HG02885 (cell line): ENCODE data around the gene SH2B2.
A peak's percentile ranks its signal among the peaks of the same experiment; 100 is the strongest.

ENCODE experiments used
- ATAC-seq: cut with Tn5 transposase; IDR thresholded peaks from one replicate; pipeline ENCODE4 v1.9.1; 2021; ENCODE audit warnings: mild to moderate bottlenecking; ENCODE audit not compliant: unreplicated experiment, poor library complexity

The SH2B2 gene

DNA sequence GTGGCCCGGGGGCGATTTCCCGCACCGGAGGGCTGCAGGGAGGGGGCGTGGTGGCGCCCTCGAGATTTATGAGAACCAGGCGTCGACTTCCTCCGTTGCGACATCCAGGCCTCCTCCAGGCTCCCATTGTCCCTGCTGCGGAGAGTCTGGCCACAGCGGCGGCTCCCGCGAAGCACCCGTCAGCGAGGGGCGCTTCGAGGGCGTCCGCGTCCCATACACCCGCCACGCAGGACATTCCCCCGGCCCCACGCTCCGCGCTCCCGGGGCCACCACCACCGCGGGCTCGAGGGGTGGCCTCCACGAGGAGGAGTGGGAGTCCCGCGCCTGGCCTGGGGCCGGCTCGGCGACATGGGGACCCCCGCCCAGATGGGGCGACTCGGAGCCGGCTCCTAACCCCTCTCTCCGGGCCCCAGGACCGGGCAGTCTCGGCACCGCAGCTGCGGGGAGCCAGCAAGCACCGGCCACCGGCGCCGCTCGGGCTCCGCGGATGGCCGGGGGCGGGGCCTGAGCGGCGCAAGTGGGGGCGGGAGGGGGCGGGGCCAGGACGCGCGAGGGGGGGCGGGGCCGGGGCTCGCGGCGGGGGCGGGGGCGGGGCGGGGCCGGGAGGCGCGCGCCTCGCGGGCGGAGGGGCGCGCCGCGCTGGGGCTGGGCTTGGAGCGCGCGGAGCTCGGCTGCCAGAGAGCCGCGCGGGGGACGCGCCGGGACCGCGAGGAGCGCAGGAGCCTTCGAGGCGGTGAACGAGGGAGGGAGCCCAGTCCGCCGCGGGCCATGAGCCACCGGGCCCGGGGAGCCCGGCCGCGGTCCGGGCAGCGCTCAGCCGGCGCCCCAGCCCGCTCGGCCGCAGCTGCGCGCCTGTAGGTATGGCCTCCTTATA, at the start of gene SH2B2:
Gene SH2B2 (plus strand): TSS at position 632 of the 874 bp plus-strand sequence. CDS start 13,683 bp downstream, outside the sequence.
- peak; percentile 34 for ATAC-seq

DNA sequence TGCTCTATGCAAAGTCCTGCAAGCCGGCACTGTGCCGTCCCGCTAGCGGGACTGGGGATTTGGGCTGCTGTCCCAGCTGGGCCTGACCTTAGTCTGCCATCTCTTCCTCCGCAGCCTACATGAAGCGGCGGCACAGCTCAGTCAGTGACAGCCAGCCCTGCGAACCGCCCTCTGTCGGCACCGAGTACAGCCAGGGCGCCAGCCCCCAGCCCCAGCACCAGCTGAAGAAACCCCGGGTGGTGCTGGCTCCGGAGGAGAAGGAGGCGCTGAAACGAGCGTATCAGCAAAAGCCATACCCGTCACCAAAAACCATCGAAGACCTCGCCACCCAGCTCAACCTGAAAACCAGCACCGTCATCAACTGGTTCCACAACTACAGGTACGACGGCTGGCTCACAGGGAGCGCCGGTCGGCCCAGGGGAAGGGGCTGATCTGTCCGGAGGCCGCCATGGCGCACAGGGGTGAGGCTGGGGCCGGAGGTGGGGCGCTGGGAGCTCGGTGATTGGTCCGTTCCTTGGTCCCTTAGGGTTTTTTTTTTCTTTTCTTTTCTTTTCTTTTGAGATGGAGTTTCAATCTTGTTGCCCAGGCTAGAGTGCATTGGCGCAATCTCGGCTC, 47.4 kb upstream of the SH2B2 start:
- no peak for ATAC-seq

DNA sequence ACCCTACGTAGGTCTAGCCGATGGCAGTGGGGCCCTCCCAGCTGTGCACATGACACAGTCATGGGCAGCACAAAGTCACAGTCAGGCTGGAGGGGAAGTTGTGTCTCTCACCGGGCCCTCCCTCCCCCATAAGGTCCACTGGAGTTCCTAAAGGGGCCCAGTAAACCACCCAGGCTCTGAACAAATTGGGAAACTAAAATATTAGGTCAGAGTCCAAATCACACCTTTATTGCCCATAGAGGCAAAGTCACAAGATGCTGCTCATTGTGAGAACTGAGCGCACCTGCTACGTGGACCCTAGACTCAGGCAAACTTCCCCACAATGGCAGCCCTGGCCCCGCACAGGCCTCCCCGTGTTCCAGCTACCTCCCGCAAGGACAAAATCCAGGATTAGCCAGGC, 45.2 kb upstream of the SH2B2 start:
- no peak for ATAC-seq

DNA sequence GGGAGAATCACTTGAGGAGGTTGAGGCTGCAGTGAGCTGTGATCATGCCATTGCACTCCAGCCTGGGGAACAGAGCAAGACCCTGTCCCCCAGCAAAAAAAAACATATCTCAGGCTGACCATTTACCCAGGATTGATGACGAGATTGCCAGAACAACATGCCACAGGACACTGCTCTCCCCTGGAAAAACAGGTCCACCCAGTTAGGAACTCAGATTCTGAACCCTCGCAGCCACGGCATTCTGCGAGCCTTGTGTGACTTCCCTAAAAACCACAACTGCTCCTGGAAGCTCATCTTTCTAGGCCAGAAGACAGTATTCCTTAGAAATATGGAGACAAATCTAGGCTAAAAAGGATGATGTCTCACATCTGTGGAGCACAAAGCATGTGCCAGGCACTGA, 42.1 kb upstream of the SH2B2 start:
- ATAC-seq: no peak

DNA sequence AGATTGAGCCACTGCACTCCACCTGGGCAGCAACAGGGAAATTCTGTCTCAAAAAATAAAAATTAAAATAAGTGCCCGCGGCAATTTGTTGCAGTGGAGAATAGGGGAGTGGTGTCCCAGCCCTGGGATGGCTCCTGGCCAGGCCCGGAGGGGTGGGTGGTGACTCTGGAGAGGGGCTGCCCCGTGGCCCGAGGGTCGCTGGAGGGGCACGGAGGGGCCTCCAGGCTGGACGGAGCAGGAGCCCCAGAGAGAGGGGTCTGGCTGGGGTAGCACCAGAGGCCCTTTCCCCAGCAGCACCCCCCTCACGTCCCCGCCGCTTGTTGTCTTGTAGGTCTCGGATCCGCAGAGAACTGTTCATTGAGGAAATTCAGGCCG, 38.6 kb upstream of the SH2B2 start:
- no peak for ATAC-seq

DNA sequence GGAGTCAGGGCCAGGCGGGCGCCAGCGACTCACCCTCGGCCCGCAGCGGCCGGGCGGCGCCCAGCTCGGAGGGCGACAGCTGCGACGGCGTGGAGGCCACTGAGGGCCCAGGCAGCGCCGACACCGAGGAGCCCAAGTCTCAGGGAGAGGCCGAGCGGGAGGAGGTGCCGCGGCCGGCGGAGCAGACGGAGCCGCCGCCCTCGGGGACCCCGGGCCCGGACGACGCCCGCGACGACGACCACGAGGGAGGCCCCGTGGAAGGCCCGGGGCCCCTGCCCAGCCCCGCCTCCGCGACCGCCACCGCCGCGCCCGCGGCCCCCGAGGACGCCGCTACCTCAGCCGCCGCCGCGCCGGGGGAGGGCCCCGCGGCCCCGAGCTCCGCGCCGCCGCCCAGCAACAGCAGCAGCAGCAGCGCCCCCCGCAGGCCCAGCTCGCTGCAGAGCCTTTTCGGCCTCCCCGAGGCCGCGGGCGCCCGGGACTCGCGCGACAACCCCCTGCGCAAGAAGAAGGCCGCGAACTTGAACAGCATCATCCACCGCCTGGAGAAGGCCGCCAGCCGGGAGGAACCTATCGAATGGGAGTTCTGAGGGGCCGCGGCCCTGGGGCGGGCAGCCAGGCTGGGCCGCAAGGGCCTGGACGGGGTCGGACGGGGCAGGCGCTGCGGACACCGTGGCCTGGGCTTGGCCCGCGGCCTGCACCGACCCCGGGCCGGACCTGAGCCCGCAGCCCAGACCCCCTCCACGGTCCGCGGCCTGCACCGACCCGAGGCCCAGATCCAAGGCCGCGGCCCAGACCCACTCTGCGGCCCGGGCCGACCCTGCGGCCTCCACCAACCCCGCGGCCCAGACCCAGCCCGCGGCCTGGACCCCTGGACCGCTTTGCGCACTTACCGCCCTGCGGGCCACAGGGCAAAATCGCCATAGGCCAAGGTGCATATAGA, 37.9 kb upstream of the SH2B2 start:
- ATAC-seq: no peak

DNA sequence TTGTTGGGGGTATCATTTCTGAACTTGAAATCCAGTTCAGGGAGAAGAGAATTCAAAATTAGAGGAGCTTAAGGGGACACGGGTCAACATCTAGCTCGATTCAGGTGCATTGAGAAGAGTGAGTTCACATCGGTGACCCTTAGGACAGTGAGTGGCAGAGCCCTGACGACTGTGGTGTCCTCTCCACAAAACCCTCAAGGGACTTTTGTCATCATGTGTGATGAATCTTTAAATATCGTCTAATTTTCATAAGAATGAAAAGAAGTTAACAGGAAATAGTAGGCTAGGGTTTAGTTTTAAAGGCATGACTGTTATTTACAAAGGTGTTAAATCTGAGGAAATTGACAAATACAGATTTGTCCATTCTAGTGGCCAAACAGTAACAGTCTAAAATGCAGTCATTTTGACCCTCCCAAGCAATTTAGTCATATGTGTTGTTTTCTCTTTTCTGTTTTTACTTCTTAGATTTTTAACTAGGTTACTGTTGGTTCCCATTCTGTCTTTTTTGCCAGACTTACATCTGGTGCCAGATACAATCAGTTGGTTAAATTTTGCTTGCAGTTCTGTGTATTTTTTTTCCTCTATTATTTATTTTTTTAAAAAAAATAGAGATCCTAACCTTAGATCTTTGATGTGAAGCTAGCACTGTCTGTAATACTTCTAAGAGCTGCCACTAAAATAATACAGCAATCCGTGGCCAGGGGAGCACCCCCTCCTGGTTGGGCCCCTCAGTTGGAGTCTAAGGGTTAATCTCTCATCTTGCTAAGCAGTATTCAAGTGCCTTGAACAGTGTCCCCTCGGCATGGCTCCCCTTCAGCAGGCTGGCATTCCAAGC, 34.9 kb upstream of the SH2B2 start:
- ATAC-seq: no peak

DNA sequence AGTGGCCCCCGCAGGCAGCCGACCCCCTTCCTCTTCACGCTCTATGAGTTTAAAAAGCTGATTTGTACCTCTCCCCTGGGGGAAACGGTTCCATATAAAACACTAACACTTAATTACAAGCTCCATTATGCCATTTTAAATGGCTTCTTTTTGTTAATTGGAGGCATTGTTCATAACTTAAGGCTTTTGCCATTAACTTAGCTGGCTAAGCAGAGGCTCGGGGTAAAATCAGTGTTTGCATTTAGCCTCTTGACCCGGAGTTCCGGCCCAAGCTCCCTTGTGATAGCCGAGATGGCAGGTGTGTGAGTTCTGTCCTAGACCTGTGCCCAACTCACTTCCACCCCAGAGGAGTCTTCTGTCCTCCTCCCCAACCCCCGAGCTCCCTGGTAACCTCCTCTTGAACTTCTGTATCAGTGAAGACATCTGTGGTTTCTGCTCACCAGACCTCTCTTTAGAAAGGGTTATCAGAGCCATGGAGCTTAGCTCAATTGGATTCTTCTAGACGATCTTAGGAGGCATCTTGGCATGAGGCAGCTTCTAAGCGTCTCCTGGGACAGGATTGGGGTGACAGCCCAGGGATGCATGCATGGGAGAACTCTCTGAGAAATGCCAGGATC, 34.2 kb upstream of the SH2B2 start:
- ATAC-seq: no peak

DNA sequence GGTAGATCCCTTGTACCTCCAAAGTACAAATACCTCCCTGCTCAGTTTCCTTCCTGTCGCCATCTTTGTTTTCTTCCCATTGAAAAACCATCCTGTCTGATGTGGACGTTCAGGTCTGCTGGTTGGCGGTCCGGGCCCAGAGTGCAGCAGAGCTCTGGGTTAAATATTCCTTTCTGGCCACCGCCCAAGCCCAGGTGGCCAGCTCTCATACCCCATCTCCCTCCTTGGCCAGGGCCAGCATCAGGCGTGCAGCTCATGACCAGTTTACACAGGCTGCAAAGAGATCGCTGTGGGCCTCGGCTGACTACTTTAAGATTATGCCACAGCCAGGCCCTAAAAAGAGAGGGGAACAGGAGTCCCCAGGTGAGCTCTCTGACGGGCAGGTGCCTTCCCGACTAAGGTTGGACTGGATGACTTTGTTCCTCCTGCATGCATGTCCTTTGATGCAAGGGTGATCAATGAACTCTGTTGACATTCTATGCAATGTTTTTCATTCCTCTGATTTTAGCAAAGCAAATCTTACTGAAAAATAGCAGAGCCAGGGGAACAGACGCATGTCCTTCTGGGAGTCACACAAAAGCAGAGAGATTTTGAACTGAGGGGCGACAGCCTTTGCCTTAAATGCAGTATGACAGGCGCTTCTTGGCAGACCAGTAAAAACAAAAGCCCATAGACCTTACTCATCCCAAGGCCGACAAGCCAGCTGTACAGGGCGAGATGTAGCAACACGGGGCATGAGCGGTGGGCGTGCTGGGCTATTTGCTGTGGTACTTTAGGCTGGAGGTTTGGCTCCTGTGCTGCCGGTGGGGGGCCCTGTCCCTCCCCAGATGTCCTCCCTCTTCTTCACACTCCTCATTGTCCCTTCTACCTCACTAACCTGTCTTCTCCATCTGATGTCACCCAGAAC, 33.3 kb upstream of the SH2B2 start:
- no peak for ATAC-seq

DNA sequence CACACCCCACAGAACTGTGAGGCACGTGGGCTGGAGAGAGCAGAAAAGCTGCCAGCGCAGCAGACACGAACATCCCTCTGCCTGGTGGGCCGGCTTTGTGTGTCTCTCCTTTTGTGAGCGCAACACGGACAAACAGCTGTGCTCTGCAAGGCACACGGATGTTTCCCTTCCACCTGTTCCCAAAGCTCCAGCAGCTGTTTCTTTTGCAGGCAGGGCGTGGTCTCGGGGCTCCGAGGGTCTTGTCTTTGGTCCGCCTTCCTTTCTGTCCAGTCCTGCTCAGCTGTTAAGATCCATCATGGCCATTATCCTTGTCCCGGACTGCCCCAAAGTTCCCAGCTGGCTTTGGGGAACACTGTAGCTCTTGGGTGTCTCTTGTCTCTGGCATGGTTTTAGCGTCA, 32.7 kb upstream of the SH2B2 start:
- ATAC-seq: no peak

DNA sequence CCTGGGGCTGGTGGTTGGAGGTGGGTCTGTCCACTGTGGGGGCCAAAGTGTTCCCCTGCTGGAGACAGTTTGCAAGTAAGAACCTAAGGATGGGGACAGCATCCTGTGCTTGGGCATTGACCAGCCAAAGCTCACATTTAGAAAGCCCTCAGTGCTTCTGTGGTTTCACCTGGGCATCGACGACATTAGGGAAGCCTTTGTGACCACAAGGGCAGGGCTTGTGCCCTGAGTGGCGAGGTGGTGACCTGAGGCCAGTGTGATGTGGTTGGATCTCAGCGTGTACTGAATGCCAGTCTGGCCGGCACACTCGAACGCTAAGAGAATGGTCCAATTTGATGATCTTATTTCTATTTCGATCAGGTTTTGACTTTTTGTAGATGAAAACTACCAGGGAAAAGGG, 32.1 kb upstream of the SH2B2 start:
- ATAC-seq: no peak

DNA sequence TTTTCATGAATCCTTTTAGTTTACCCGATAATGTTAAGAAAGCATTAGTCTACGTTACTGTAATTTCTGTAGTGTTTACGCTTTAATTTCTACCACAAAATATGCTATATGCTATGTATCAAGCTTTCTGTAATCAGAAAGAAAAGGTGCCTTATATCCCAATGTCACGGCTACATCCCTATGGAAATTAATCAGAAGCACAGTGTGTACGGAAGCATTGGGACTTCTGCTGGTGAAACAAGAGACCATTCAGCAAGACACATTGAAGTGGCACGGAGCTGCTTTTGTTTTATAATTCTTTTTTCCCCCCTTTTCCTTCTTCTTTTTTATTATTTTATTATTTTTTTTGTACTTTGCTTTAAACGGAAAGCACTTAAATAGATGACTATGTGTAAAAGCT, 31.2 kb upstream of the SH2B2 start:
- no peak for ATAC-seq

DNA sequence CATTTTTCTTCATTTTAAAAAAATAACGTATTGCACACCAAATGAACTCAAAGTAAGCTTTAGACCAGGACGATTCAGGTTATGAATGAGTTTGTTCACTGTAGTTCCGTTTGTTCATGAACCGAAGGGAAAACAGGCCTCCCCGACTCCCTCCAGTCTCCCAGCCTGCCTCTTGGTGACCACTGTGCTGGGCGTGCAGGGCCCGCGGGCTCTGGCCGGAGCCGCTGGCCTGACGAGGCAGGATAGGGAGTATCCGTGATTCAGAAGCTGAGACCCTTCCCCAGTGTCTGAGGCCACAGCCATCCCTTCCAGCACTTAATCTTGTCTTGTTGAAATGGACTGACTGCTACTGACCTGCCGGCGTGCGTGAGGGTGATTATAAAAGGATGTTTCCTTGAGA, 30.8 kb upstream of the SH2B2 start:
- no peak for ATAC-seq

DNA sequence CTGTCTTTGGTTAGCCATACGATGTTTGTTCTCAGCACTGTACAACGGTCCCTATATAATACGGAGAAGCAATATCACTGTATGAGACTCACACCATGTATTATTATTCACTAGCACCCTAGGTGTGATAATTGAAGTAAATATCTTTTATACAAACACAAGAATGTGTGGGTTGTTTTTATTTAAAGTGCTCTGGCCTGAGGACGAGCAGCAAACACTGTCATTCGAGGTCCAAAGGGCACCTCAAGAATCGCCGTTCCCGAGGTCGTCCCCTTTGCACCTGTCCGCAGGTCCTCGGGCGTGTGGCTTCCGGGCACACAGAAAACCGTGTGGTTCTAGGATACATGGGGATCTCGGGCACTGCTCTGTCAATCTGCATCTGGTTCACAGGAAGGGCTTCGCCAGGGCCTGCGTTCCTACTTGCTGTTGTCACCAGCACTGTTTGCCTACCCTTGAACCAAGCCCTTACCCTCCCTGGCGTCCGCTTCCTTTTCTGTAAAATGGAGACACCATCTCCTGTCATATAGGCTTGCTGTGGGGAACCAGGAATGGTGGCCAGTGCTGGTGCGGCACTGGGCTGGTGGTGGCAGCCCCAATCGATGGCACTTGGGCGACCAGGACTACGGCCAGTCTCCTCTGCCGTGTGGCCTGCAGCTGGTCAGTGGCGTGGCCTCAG, 28.5 kb upstream of the SH2B2 start:
- no peak for ATAC-seq

DNA sequence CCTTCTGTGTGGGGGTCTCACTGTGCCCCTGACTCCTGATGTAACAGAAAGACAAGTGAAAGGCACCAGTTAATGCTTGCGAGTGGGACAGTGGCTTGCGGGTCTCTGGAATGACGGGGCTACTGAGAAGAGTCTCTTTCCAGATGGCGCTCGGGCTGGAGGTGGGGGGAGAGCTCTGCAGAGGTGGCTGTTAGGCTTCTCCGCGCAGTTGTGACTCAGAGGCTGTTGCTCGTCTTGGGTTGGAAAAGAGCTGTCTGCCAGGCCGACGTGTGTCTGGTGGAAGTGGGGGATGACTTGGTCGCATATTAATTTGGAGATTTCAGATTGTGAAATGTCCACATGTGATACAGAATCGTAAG, 27.9 kb upstream of the SH2B2 start:
- ATAC-seq: no peak

DNA sequence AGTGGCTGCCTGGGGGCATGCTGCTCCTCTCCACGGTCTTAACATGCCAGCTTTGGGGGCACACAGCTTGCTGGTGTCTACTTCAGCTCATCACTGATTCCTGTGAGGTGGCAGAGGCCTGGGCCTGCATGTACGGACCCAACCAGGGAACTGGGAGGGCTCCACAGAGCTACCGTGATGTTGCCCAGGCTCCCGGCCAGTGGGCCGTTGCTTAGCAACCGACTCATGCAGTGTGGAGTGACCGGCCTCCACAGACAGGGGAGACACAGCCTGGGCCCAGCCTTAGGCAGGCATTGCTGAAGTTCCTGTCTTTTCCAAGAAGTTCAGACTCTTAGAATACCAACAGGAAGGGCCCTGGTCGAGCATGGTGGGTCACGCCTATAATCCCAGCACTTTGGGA, 25.8 kb upstream of the SH2B2 start:
- no peak for ATAC-seq

DNA sequence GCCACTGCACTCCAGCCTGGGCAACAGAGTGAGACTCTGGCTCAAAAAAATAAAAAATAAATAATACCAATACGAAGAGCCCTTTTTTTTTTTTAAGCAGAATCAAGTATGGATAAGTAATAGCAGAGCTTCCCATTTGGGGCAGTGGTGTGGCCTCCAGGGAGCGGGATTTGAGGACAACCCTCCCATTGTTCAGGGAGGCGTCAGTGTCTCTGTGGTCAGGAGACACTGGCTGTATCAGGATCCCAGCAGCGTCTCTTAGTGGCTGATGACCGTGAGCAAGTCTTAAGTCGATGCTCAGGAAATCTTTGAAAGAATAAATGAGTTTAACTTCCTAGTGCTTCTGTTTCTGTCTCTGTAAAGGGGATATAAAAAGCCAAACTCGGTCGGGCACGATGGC, 25.2 kb upstream of the SH2B2 start:
- ATAC-seq: no peak

DNA sequence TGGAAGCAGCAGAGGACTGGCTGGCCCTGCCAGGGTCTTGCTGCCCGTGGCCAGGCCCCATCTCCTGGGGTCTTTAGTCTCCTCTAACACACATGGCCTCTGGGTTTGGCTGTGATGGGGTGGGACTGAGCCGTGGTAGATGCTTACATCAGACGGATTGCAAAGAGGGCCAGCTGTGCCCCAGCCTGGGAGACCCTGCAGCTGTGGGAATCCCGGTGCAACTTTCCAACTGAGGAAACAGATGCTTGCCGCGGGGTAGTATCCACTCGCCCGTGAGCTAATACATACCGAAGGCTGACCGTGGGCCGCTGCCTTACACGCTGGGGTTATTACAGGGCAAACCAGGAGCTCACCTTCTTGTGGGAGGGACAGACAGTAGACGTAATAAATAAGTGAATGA, 24.1 kb upstream of the SH2B2 start:
- no peak for ATAC-seq
